Neural progenitor cell (in vitro differentiated cells): ENCODE data around the gene DLX6. TPM values are rescaled to one million over a fixed set of nuclear protein-coding genes. Genes with fewer than 3 reads are reported as not detected.
A peak's percentile ranks its signal among the peaks of the same experiment; 100 is the strongest.

Experiments
- DNase-seq: peaks from one replicate; pipeline ENCODE4 v3.0.0-alpha.2; 2016; ENCODE audit warnings: low spot score
- H2AFZ ChIP-seq: fragments of 200-600 bp; sonication (generic); replicated peaks from 2 replicates; pipeline ENCODE4 v1.6.1; 2016; ENCODE audit warnings: antibody characterized with exemption
- H3F3A ChIP-seq: fragments of 200-600 bp; sonication (generic); 2 replicates; pipeline ENCODE4 v1.6.1; 2016; ENCODE audit warnings: antibody characterized with exemption, low read depth
- H3K27ac ChIP-seq: fragments of 200-600 bp; sonication (generic); 2 replicates; pipeline ENCODE4 v1.5.1; 2016; ENCODE audit warnings: mild to moderate bottlenecking
- H3K27me3 ChIP-seq: fragments of 200-600 bp; sonication (generic); 2 replicates; pipeline ENCODE4 v1.6.1; 2016; ENCODE audit warnings: mild to moderate bottlenecking, moderate library complexity
- H3K36me3 ChIP-seq: fragments of 200-600 bp; sonication (generic); 2 replicates; pipeline ENCODE4 v1.5.1; 2016
- H3K4me1 ChIP-seq: fragments of 200-600 bp; sonication (generic); 2 replicates; pipeline ENCODE4 v1.6.1; 2016; ENCODE audit warnings: mixed run types
- H3K4me2 ChIP-seq: fragments of 200-600 bp; sonication (generic); 2 replicates; pipeline ENCODE4 v1.6.1; 2016
- H3K4me3 ChIP-seq: fragments of 200-600 bp; sonication (generic); 2 replicates; pipeline ENCODE4 v1.5.1; 2016
- H3K79me2 ChIP-seq: fragments of 200-600 bp; sonication (generic); 2 replicates; pipeline ENCODE4 v1.6.1; 2016; ENCODE audit warnings: low read depth
- H3K9ac ChIP-seq: fragments of 200-600 bp; sonication (generic); 2 replicates; pipeline ENCODE4 v1.6.1; 2016
- H3K9me3 ChIP-seq: fragments of 200-600 bp; sonication (generic); 2 replicates; pipeline ENCODE4 v1.5.1; 2016; ENCODE audit warnings: low read depth
- H4K20me1 ChIP-seq: fragments of 200-600 bp; sonication (generic); 2 replicates; pipeline ENCODE4 v1.6.1; 2016; ENCODE audit warnings: low read depth
- H3K27ac Mint-ChIP-seq: 3 replicates; pipeline ENCODE4 v1.8.0; 2021; ENCODE audit warnings: mixed read lengths
- H3K27me3 Mint-ChIP-seq: 2 replicates; pipeline ENCODE4 v1.8.0; 2022; ENCODE audit warnings: low read depth, mild to moderate bottlenecking, inconsistent platforms, moderate library complexity, mixed read lengths; ENCODE audit not compliant: insufficient read depth
- H3K36me3 Mint-ChIP-seq: 3 replicates; pipeline ENCODE4 v1.8.0; 2021; ENCODE audit warnings: mixed read lengths
- H3K4me1 Mint-ChIP-seq: 3 replicates; pipeline ENCODE4 v1.8.0; 2021; ENCODE audit warnings: mixed read lengths
- H3K4me3 Mint-ChIP-seq: 3 replicates; pipeline ENCODE4 v1.8.0; 2021; ENCODE audit warnings: mild to moderate bottlenecking, moderate library complexity, mixed read lengths
- H3K9me3 Mint-ChIP-seq: 3 replicates; pipeline ENCODE4 v1.8.0; 2020; ENCODE audit warnings: mixed read lengths
- CTCF ChIP-seq: fragments of 200-600 bp; sonication (generic); IDR thresholded peaks from 2 replicates; pipeline ENCODE4 v1.5.1; 2017; ENCODE audit warnings: antibody characterized with exemption, mild to moderate bottlenecking
- EZH2 ChIP-seq: fragments of 200-600 bp; sonication (generic); IDR thresholded peaks from 2 replicates; pipeline ENCODE4 v1.6.1; 2017; ENCODE audit warnings: antibody characterized with exemption, mild to moderate bottlenecking, moderate library complexity
- EZH2phosphoT487 ChIP-seq: fragments of 200-600 bp; sonication (generic); IDR thresholded peaks from 2 replicates; pipeline ENCODE4 v1.6.1; 2017; ENCODE audit warnings: antibody characterized with exemption
- total RNA-seq: library from RNA; depleted of rRNA; stranded (reverse); fragments of >200 nt; gene quantifications from 2 replicates; pipeline ENCODE4 v1.2.3, GENCODE V29; 2015; ENCODE audit warnings: low replicate concordance

DLX6 gene
- total RNA-seq, 1 donor from 2014 or later = not detected

GRCh38 chr7:96997512-96998032, 7.8 kb upstream of the DLX6 start:
- peaks cover 98% of the 10 kb centered on the region for H4K20me1 ChIP-seq
- peaks cover 5% of the 10 kb centered on the region for H3K4me1 Mint-ChIP-seq
- no peak for TF ChIP-seq CTCF
- TF ChIP-seq EZH2 = peak; percentile 89
- peak; percentile 89 for TF ChIP-seq EZH2phosphoT487
- H3K36me3 ChIP-seq = no peaks in the 10 kb centered on the region
- no peaks in the 10 kb centered on the region for H3K79me2 ChIP-seq
- no peak overlapping the region for H3K27ac Mint-ChIP-seq
- peak; percentile 27 for DNase-seq
- H3K4me1 ChIP-seq = peaks cover 29% of the 10 kb centered on the region
- no peak overlapping the region for H3K4me3 ChIP-seq
- no peaks in the 10 kb centered on the region for H3K9me3 ChIP-seq
- no peak overlapping the region for H3K27ac ChIP-seq
- H3K4me2 ChIP-seq = no peak overlapping the region
- no peak overlapping the region for H3K9ac ChIP-seq
- H3K4me3 Mint-ChIP-seq = no peak overlapping the region
- no peak overlapping the region for H2AFZ ChIP-seq
- H3K27me3 ChIP-seq = peaks cover 100% of the 10 kb centered on the region
- peaks cover 93% of the 10 kb centered on the region for H3K27me3 Mint-ChIP-seq
- no peaks in the 10 kb centered on the region for H3K36me3 Mint-ChIP-seq
- H3K9me3 Mint-ChIP-seq = peaks cover 6% of the 10 kb centered on the region
- peaks cover 47% of the 10 kb centered on the region for H3F3A ChIP-seq

GRCh38 chr7:96998333-96998732, 7.0 kb upstream of the DLX6 start:
- Histone ChIP-seq H3K4me1 (peaks cover 29% of the 10 kb centered on the region), H3K4me3 (no peak overlapping the region), H2AFZ (no peak overlapping the region), H4K20me1 (peaks cover 98% of the 10 kb centered on the region), H3K4me2 (peak overlapping the region; percentile 44), H3K27ac (no peak overlapping the region), H3K36me3 (no peaks in the 10 kb centered on the region), H3K9ac (no peak overlapping the region), H3K9me3 (no peaks in the 10 kb centered on the region), H3K79me2 (no peaks in the 10 kb centered on the region), H3F3A (peaks cover 50% of the 10 kb centered on the region), H3K27me3 (peaks cover 100% of the 10 kb centered on the region)
- H3K36me3 Mint-ChIP-seq = no peaks in the 10 kb centered on the region
- no peak for TF ChIP-seq CTCF
- peaks cover 93% of the 10 kb centered on the region for H3K27me3 Mint-ChIP-seq
- H3K4me1 Mint-ChIP-seq = peaks cover 5% of the 10 kb centered on the region
- DNase-seq = no peak
- H3K9me3 Mint-ChIP-seq = peaks cover 6% of the 10 kb centered on the region
- H3K4me3 Mint-ChIP-seq = no peak overlapping the region
- H3K27ac Mint-ChIP-seq = no peak overlapping the region

GRCh38 chr7:96998744-96999143, 6.6 kb upstream of the DLX6 start:
- Mint-ChIP-seq H3K27me3 (peaks cover 93% of the 10 kb centered on the region), H3K27ac (no peak overlapping the region), H3K9me3 (peaks cover 6% of the 10 kb centered on the region), H3K4me3 (no peak overlapping the region), H3K36me3 (no peaks in the 10 kb centered on the region), H3K4me1 (peaks cover 5% of the 10 kb centered on the region)
- peaks cover 50% of the 10 kb centered on the region for H3F3A ChIP-seq
- peak overlapping the region; percentile 44 for H3K4me2 ChIP-seq
- H3K4me3 ChIP-seq = no peak overlapping the region
- H3K9ac ChIP-seq = no peak overlapping the region
- peak; percentile 77 for DNase-seq
- H2AFZ ChIP-seq = no peak overlapping the region
- no peaks in the 10 kb centered on the region for H3K79me2 ChIP-seq
- H3K36me3 ChIP-seq = no peaks in the 10 kb centered on the region
- H4K20me1 ChIP-seq = peaks cover 98% of the 10 kb centered on the region
- no peak for TF ChIP-seq EZH2
- TF ChIP-seq CTCF = no peak
- peak; percentile 13 for TF ChIP-seq EZH2phosphoT487
- no peak overlapping the region for H3K27ac ChIP-seq
- H3K27me3 ChIP-seq = peaks cover 100% of the 10 kb centered on the region
- peaks cover 29% of the 10 kb centered on the region for H3K4me1 ChIP-seq
- no peaks in the 10 kb centered on the region for H3K9me3 ChIP-seq
